ENCODE results near the gene RANBP1. TPM values are rescaled to one million over a fixed set of nuclear protein-coding genes. Genes with fewer than 3 reads are reported as not detected.

Gene RANBP1
- total and polyA plus RNA-seq, 9 of the 15 experiments (the other 6 are each of a cell fraction or from before 2014, with no cell fraction given), result 162 to 2,891 (median 1,289) TPM

GRCh38 chr22:20127318-20127868, 11.5 kb downstream of the RANBP1 start (continued):
- no peak for TF ChIP-seq ZC3H4 (CRISPR knock-in tag; IDR thresholded peaks at IDR 0.05; ENCODE audit: borderline replicate concordance)
- TF ChIP-seq BACH1 (tag; IDR thresholded peaks at IDR 0.05), result no peak
- no peak for TF ChIP-seq STAT6 (CRISPR knock-in tag; IDR thresholded peaks at IDR 0.05)
- no peak for TF ChIP-seq LEF1 (IDR thresholded peaks at IDR 0.05)
- TF ChIP-seq GABPB2 (CRISPR knock-in tag; conservative IDR thresholded peaks at IDR 0.05), result peak; percentile 57; the same call in 1 of the 2 replicates
- no peak for TF ChIP-seq RNF219 (CRISPR knock-in tag; IDR thresholded peaks at IDR 0.05)
- no peak for TF ChIP-seq GTF2A2 (tag; IDR thresholded peaks at IDR 0.05)
- no peak for TF ChIP-seq TFAM (CRISPR knock-in tag; conservative IDR thresholded peaks at IDR 0.05)
- no peak for TF ChIP-seq RFX5 (IDR thresholded peaks at IDR 0.05; ENCODE audit: low read depth, low read length)
- TF ChIP-seq ZSCAN32 (CRISPR knock-in tag; IDR thresholded peaks at IDR 0.05), result no peak
- TF ChIP-seq CBX5 (IDR thresholded peaks at IDR 0.05; ENCODE audit: borderline replicate concordance, low read depth), result no peak
- TF ChIP-seq ZNF592 (IDR thresholded peaks at IDR 0.05), result no peak
- no peak for TF ChIP-seq ZNF217 (CRISPR knock-in tag; IDR thresholded peaks at IDR 0.05)
- TF ChIP-seq HDAC8 (tag; IDR thresholded peaks at IDR 0.05), result no peak
- no peak for TF ChIP-seq SMAD1 (IDR thresholded peaks at IDR 0.05; ENCODE audit: low read depth, low read length, partially characterized antibody)
- no peak for TF ChIP-seq ILK (tag; IDR thresholded peaks at IDR 0.05; ENCODE audit: borderline replicate concordance, low read depth)
- TF ChIP-seq HNRNPL (IDR thresholded peaks at IDR 0.05; ENCODE audit: low read depth, low read length), result peak; percentile 9; the same call in 1 of the 2 replicates
- no peak for TF ChIP-seq ZNF512 (tag; IDR thresholded peaks at IDR 0.05)

Measured in K562 (cell line).